Ascending aorta (tissue), 2 donors: Measurements from ENCODE around the gene ZCCHC12. TPM values are rescaled to one million over a fixed set of nuclear protein-coding genes. Genes with fewer than 3 reads are reported as not detected.

Experiments
- DNase-seq, 2 donors: peaks; one replicate each; pipeline ENCODE4 v3.0.0-alpha.2; 2019; ENCODE audit warnings: low spot score in 2 of 2
- H3K27ac ChIP-seq, 2 donors: fragments of 200-600 bp; sonication (generic); one replicate each; pipeline ENCODE4 v1.5.1; 2016 to 2017; ENCODE audit warnings: mild to moderate bottlenecking in 1 of 2
- H3K27me3 ChIP-seq: fragments of 200-600 bp; sonication (generic); one replicate; pipeline ENCODE4 v1.5.1; 2017
- H3K36me3 ChIP-seq, 2 donors: fragments of 200-600 bp; sonication (generic); one replicate each; pipeline ENCODE4 v1.5.1; 2016
- H3K4me1 ChIP-seq, 2 donors: fragments of 200-600 bp; sonication (generic); one replicate each; pipeline ENCODE4 v1.5.1; 2016 to 2017; ENCODE audit warnings: mild to moderate bottlenecking in 1 of 2
- H3K4me3 ChIP-seq, 2 donors: fragments of 200-600 bp; sonication (generic); one replicate each; pipeline ENCODE4 v1.5.1; 2016 to 2017; ENCODE audit warnings: mild to moderate bottlenecking in 1 of 2
- H3K9me3 ChIP-seq, 2 donors: fragments of 200-600 bp; sonication (generic); one replicate each; pipeline ENCODE4 v1.5.1; 2016
- CTCF ChIP-seq, 3 experiments: fragments of 200-600 bp in 2 of 3; fragments of 450-650 bp in 1 of 3; sonication (generic) in 2 of 3; IDR thresholded peaks; one replicate each; pipeline ENCODE4 v1.5.1; 2016 to 2019; ENCODE audit warnings: antibody characterized with exemption in 3 of 3, mild to moderate bottlenecking in 1 of 3, moderate library complexity in 1 of 3
- intact Hi-C: fragments of 100-400 bp; cut with DNase I; formaldehyde crosslinking; loops from one replicate; pipeline ENCODE4 v1.15.1; 2023
- total RNA-seq: library from RNA; depleted of rRNA; stranded (reverse); fragments of >200 nt; gene quantifications from one replicate; pipeline ENCODE4 v1.1.0, GENCODE V29; 2016

ZCCHC12 gene
- total RNA-seq, 1 donor from 2014 or later, result not detected

- no peak for DNase-seq
- Histone ChIP-seq H3K4me3 (no peak overlapping the region), H3K4me1 (no peaks in the 10 kb centered on the region), H3K27me3 (no peaks in the 10 kb centered on the region), H3K36me3 (no peaks in the 10 kb centered on the region), H3K27ac (no peak overlapping the region), H3K9me3 (no peaks in the 10 kb centered on the region)
- peak; percentile 38 to 70 (median 48) for TF ChIP-seq CTCF (IDR thresholded peaks at IDR 0.05)
- intact Hi-C loops, result loop anchor here (1.0 to 5.0 kb wide), 3 partner anchors 130 to 219 kb away; no protein-coding TSS in a partner anchor
These were observed 24.1 kb downstream of the ZCCHC12 start for GRCh38 chrX:118847676-118848075.

- Histone ChIP-seq H3K9me3 (no peaks in the 10 kb centered on the region), H3K4me1 (no peaks in the 10 kb centered on the region), H3K27ac (no peak overlapping the region), H3K27me3 (no peaks in the 10 kb centered on the region), H3K36me3 (no peaks in the 10 kb centered on the region), H3K4me3 (no peak overlapping the region)
- no peak for DNase-seq
- no peak for TF ChIP-seq CTCF (IDR thresholded peaks at IDR 0.05)
- intact Hi-C loops, result no loop called here
These were observed 30.0 kb downstream of the ZCCHC12 start for GRCh38 chrX:118853596-118853995.

- no peak for DNase-seq
- no peaks in the 10 kb centered on the region for H3K4me1 ChIP-seq
- no peak overlapping the region for H3K4me3 ChIP-seq
- no peaks in the 10 kb centered on the region for H3K9me3 ChIP-seq
- intact Hi-C loops, result loop anchor here (5.0 kb wide), 1 partner anchor 382 kb away; the partner anchor contains the start of gene PGRMC1
- no peaks in the 10 kb centered on the region for H3K36me3 ChIP-seq
- no peak for TF ChIP-seq CTCF (IDR thresholded peaks at IDR 0.05)
- no peaks in the 10 kb centered on the region for H3K27me3 ChIP-seq
- no peak overlapping the region for H3K27ac ChIP-seq
These were observed 32.2 kb downstream of the ZCCHC12 start for GRCh38 chrX:118855681-118856310.

GRCh38 chrX:118857006-118857405, 33.4 kb downstream of the ZCCHC12 start:
- intact Hi-C loops, result loop anchor here (5.0 kb wide), 1 partner anchor 380 kb away; the partner anchor contains the start of gene PGRMC1
- Histone ChIP-seq H3K27me3 (no peaks in the 10 kb centered on the region), H3K36me3 (no peaks in the 10 kb centered on the region), H3K4me1 (no peaks in the 10 kb centered on the region), H3K9me3 (no peaks in the 10 kb centered on the region), H3K4me3 (no peak overlapping the region), H3K27ac (peak overlapping the region in 1 of 2 donors; percentile 12)
- DNase-seq, result no peak
- no peak for TF ChIP-seq CTCF (IDR thresholded peaks at IDR 0.05)

- TF ChIP-seq CTCF (IDR thresholded peaks at IDR 0.05), result no peak
These were observed 37.7 kb downstream of the ZCCHC12 start for GRCh38 chrX:118861338-118861737.

More at GRCh38 chrX:118861338-118861737, 37.7 kb downstream of the ZCCHC12 start:
- DNase-seq, result no peak
- H3K4me1 ChIP-seq, result no peaks in the 10 kb centered on the region
- no peak overlapping the region for H3K4me3 ChIP-seq
- no peaks in the 10 kb centered on the region for H3K9me3 ChIP-seq
- no peaks in the 10 kb centered on the region for H3K36me3 ChIP-seq
- H3K27ac ChIP-seq, result no peak overlapping the region
- intact Hi-C loops, result no loop called here
- H3K27me3 ChIP-seq, result no peaks in the 10 kb centered on the region
